HG03565 (cell line): Measurements from ENCODE around the gene TBC1D3B.
A peak's percentile ranks its signal among the peaks of the same experiment; 100 is the strongest.
"Not testable (repeated sequence)": the region's sequence is repeated elsewhere in the genome, so short reads cannot be mapped to it uniquely, and the experiment has no call there.

ENCODE experiments used
- ATAC-seq: cut with Tn5 transposase; IDR thresholded peaks from one replicate; pipeline ENCODE4 v1.9.1; 2021; ENCODE audit warnings: mild to moderate bottlenecking, moderate library complexity; ENCODE audit not compliant: unreplicated experiment

The TBC1D3B gene

GRCh38 chr17:36201506-36201905 is 25.1 kb upstream of the TBC1D3B start:
- ATAC-seq, result not testable (repeated sequence)

GRCh38 chr17:36201102-36201501 is 24.7 kb upstream of the TBC1D3B start:
- ATAC-seq, result not testable (repeated sequence)

- peak; percentile 27 for ATAC-seq
Observed at GRCh38 chr17:36198831-36199465, 22.5 kb upstream of the TBC1D3B start.

GRCh38 chr17:36197387-36197703 is 20.9 kb upstream of the TBC1D3B start:
- no peak for ATAC-seq

- ATAC-seq, result no peak
Observed at GRCh38 chr17:36196131-36196486, 19.7 kb upstream of the TBC1D3B start.

GRCh38 chr17:36195434-36196130 is 19.1 kb upstream of the TBC1D3B start:
- no peak for ATAC-seq

GRCh38 chr17:36194832-36195433 is 18.5 kb upstream of the TBC1D3B start:
- not testable (repeated sequence) for ATAC-seq

GRCh38 chr17:36194147-36194831 is 17.9 kb upstream of the TBC1D3B start:
- not testable (repeated sequence) for ATAC-seq

- ATAC-seq, result no peak
Observed at GRCh38 chr17:36193216-36193775, 16.9 kb upstream of the TBC1D3B start.

- ATAC-seq, result not testable (repeated sequence)
Observed at GRCh38 chr17:36190549-36191330, 14.3 kb upstream of the TBC1D3B start.

- ATAC-seq, result not testable (repeated sequence)
Observed at GRCh38 chr17:36189993-36190392, 13.6 kb upstream of the TBC1D3B start.

GRCh38 chr17:36188891-36189306 is 12.5 kb upstream of the TBC1D3B start:
- peak; percentile 42 for ATAC-seq

GRCh38 chr17:36187943-36188665 is 11.7 kb upstream of the TBC1D3B start:
- ATAC-seq, result not testable (repeated sequence)

GRCh38 chr17:36186810-36187763 is 10.7 kb upstream of the TBC1D3B start:
- ATAC-seq, result not testable (repeated sequence)

GRCh38 chr17:36185416-36185815 is 9.0 kb upstream of the TBC1D3B start:
- ATAC-seq, result no peak

- ATAC-seq, result no peak
Observed at GRCh38 chr17:36184023-36184765, 7.8 kb upstream of the TBC1D3B start.

GRCh38 chr17:36183001-36183971 is 6.8 kb upstream of the TBC1D3B start:
- no peak for ATAC-seq
